HCT116 (cell line): ENCODE measurements around the gene IL17A.

Experiments used
- CTCF ChIP-seq, 3 experiments: fragments of 200-600 bp in 1 of 3; sonication (generic) in 1 of 3; IDR thresholded peaks in 2 of 3; conservative IDR thresholded peaks in 1 of 3; 2 replicates each; pipeline ENCODE4 v1.5.1; 2012 to 2017; ENCODE audit warnings: low read depth in 2 of 3, low read length in 2 of 3, antibody characterized with exemption in 1 of 3, borderline replicate concordance in 1 of 3, control low read depth in 1 of 3, mild to moderate bottlenecking in 1 of 3, mixed read lengths in 1 of 3, mixed run types in 1 of 3, moderate library complexity in 1 of 3; ENCODE audit not compliant: insufficient read depth in 1 of 3
- EZH2 ChIP-seq: fragments of 200-600 bp; sonication (generic); IDR thresholded peaks from 2 replicates; pipeline ENCODE4 v1.6.1; 2017; ENCODE audit warnings: antibody characterized with exemption, mixed run types
- POLR2A ChIP-seq: IDR thresholded peaks from 2 replicates; pipeline ENCODE4 v1.7.0; 2011; ENCODE audit warnings: borderline replicate concordance; ENCODE audit not compliant: insufficient read depth, insufficient read length; ENCODE audit errors: extremely low read depth
- SP1 ChIP-seq: IDR thresholded peaks from 2 replicates; pipeline ENCODE4 v1.6.1; 2012; ENCODE audit warnings: low read depth

- no peak for TF ChIP-seq CTCF (IDR thresholded peaks at IDR 0.05 in 2 of 3, conservative IDR thresholded peaks at IDR 0.05 in 1 of 3; ENCODE audit: borderline replicate concordance in 1 of 3, insufficient read depth in 1 of 3, low read depth in 2 of 3, low read length in 2 of 3)
- TF ChIP-seq EZH2: no peak
- no peak for TF ChIP-seq POLR2A
- TF ChIP-seq SP1: no peak
Measured at GRCh38 chr6:52141596-52141995, 44.6 kb upstream of the IL17A start.
